A549 (cell line): ENCODE data around the gene DET1. TPM values are rescaled to one million over a fixed set of nuclear protein-coding genes. Genes with fewer than 3 reads are reported as not detected.

Experiments
- ATAC-seq, 2 experiments: fragments of 200-7000 bp in 1 of 2; fragments of >200 bp in 1 of 2; cut with Nextera tagmentation in 1 of 2; cut with Tn5 transposase in 1 of 2; 3 replicates each; pipeline versions ENCODE4 v1.8.0 to v1.9.1; 2018 to 2020; ENCODE audit warnings: mild to moderate bottlenecking in 1 of 2, moderate library complexity in 1 of 2
- CTCF ChIA-PET: fragments of 300-600 bp; sonication (Branson Sonifier 250); formaldehyde crosslinking; extraction: SDS; loops from one replicate; lab custom pipeline; 2021; ENCODE audit warnings: antibody characterized with exemption, inconsistent platforms; lab: Yijun Ruan, JAX
- POLR2A ChIA-PET: fragments of 350-600 bp; formaldehyde crosslinking; extraction: SDS; loops from one replicate; lab custom pipeline; 2021; ENCODE audit warnings: antibody characterized with exemption, inconsistent platforms; lab: Yijun Ruan, JAX
- DNase-seq, 2 experiments: peaks; one replicate each; pipeline versions ENCODE4 v3.0.0 to v3.0.0-alpha.2; 2011 to 2016; ENCODE audit warnings: low read depth in 1 of 2, low spot score in 1 of 2
- FAIRE-seq: peaks from 2 replicates; lab custom pipeline; 2011; peaks lifted over from hg19 to GRCh38; lab: Jason Lieb, UNC
- H3K27ac ChIP-seq, 2 experiments: fragments of >200 bp; sonication (Bioruptor Twin); formaldehyde crosslinking; 3 replicates each; pipeline ENCODE4 v1.5.1; 2016 to 2017
- H3K4me1 ChIP-seq: fragments of >200 bp; sonication (Bioruptor Twin); formaldehyde crosslinking; 3 replicates; pipeline ENCODE4 v1.6.1; 2016
- H3K4me2 ChIP-seq: fragments of >200 bp; sonication (Bioruptor Twin); formaldehyde crosslinking; 3 replicates; pipeline ENCODE4 v1.6.1; 2016
- H3K4me3 ChIP-seq: fragments of >200 bp; sonication (Bioruptor Twin); formaldehyde crosslinking; 3 replicates; pipeline ENCODE4 v1.5.1; 2016
- H3K9me3 ChIP-seq: fragments of >200 bp; sonication (Bioruptor Twin); formaldehyde crosslinking; 3 replicates; pipeline ENCODE4 v1.6.1; 2016
- BHLHE40 ChIP-seq: IDR thresholded peaks from 2 replicates; pipeline ENCODE4 v1.6.1; 2012; ENCODE audit warnings: low read depth, low read length, inconsistent platforms
- CBX2 ChIP-seq: fragments of 200-600 bp; sonication (generic); IDR thresholded peaks from 2 replicates; pipeline ENCODE4 v1.6.1; 2016; ENCODE audit warnings: low read depth, mild to moderate bottlenecking, borderline replicate concordance
- CBX8 ChIP-seq: fragments of 200-600 bp; sonication (generic); IDR thresholded peaks from 2 replicates; pipeline ENCODE4 v1.6.1; 2016
- CEBPB ChIP-seq, 2 experiments: fragments of >200 bp in 1 of 2; sonication (Bioruptor Twin) in 1 of 2; formaldehyde crosslinking in 1 of 2; IDR thresholded peaks; 2 replicates each; pipeline ENCODE4 v1.6.1; 2012 to 2016
- CHD2 ChIP-seq: fragments of 150-350 bp; IDR thresholded peaks from 2 replicates; pipeline ENCODE4 v1.6.1; 2014; ENCODE audit warnings: low read length; ENCODE audit not compliant: partially characterized antibody
- CHD4 ChIP-seq: fragments of 200-600 bp; sonication (generic); IDR thresholded peaks from 2 replicates; pipeline ENCODE4 v1.6.1; 2016; ENCODE audit warnings: antibody characterized with exemption, mild to moderate bottlenecking, borderline replicate concordance
- GATA3 ChIP-seq: IDR thresholded peaks from 2 replicates; pipeline ENCODE4 v1.6.1; 2012; ENCODE audit warnings: borderline replicate concordance
- HDAC2 ChIP-seq: fragments of 200-600 bp; sonication (generic); IDR thresholded peaks from 2 replicates; pipeline ENCODE4 v1.6.1; 2016
- JUN ChIP-seq, 2 experiments: fragments of >200 bp; sonication (Bioruptor Twin); formaldehyde crosslinking; IDR thresholded peaks; 2 replicates in 1 of 2; 3 replicates in 1 of 2; pipeline ENCODE4 v1.6.1; 2016 to 2017
- NR3C1 ChIP-seq: fragments of >200 bp; sonication (Bioruptor Twin); formaldehyde crosslinking; IDR thresholded peaks from 3 replicates; pipeline ENCODE4 v1.6.1; 2017
- POLR2A ChIP-seq: IDR thresholded peaks from 2 replicates; pipeline ENCODE4 v1.6.1; 2012; ENCODE audit warnings: mild to moderate bottlenecking, low read length
- POLR2AphosphoS2 ChIP-seq: conservative IDR thresholded peaks from 2 replicates; pipeline ENCODE4 v1.6.1; 2012; ENCODE audit warnings: low read length, improper control_type of control experiment, inconsistent platforms
- RARB ChIP-seq: fragments of 250-450 bp; sonication (Bioruptor Pico); IDR thresholded peaks from 2 replicates; pipeline ENCODE4 v1.8.0; 2021; ENCODE audit warnings: mild to moderate bottlenecking, moderate library complexity
- SREBF2 ChIP-seq: fragments of 450-650 bp; IDR thresholded peaks from 2 replicates; pipeline ENCODE4 v1.6.1; 2014; ENCODE audit warnings: mild to moderate bottlenecking, moderate library complexity
- WGBS: methylation state at CpG from one replicate; pipeline ENCODE4 v1.1.6; 2017; ENCODE audit errors: missing lambda C conversion rate; 5-methylcytosine and 5-hydroxymethylcytosine counted together
- polyA plus RNA-seq, 4 experiments: library from polyadenylated mRNA; depleted of rRNA in 3 of 4; stranded (reverse); fragments of >200 nt; fragmentation: RNase III in 1 of 4; extraction: RNeasy Plus Mini Kit Qiagen cat#74134 plus additional on column Dnase treatment in 1 of 4; gene quantifications; 2 replicates in 3 of 4; 3 replicates in 1 of 4; pipeline ENCODE4 v1.2.3, GENCODE V29; 2011 to 2017
- small RNA-seq, 6 experiments: library from RNA; depleted of rRNA; stranded (forward); fragments of <200 nt; gene quantifications; one replicate each; pipeline ENCODE3, GENCODE V24; 2012
- TF ChIP-seq, protein P1 (sequence below): IDR thresholded peaks from 2 replicates; pipeline ENCODE4 v1.6.1; 2012; ENCODE audit warnings: low read depth, borderline replicate concordance
- TF ChIP-seq, protein P2 (sequence below): fragments of >200 bp; sonication (Bioruptor Twin); formaldehyde crosslinking; IDR thresholded peaks from 2 replicates; pipeline ENCODE4 v1.6.1; 2016

DET1 gene
- polyA plus RNA-seq, 2 of the 4 experiments (the other 2 are of a cell fraction) = 3.9 to 12.4 TPM

DNA sequence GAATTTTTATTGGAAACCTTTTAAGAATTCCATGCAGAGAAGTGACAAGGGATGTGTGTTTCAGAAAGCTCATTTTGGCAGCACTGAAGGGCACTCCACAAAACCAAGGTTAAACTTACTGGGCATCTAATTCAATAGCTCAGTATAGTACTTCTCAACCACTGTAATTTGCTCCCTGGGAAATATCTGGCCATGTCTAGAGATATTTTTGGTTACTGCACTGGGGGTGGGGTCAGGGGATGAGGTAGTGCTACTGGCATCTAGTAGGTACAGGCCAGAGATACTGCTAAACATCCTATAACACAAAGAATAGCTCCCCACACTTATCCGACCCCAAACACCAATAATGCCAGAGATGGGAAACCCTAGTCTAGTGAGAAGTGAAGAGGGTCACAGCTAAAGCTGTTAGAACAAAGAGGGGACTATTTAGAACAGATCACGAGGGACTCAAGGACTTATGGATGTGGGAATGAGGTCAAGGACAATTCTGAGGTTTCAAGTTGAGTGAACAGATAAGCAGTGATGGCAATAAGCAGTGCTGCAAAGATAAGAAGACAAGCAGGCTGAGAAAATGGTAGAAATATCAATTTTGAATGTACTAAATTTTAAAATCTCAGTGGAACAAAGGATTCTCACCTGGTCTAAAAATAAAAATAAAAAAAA lies 82.5 kb downstream of the DET1 start:
- CTCF ChIA-PET = interaction anchor here (0.8 to 3.6 kb wide), 8 partner anchors 9 to 219 kb away, joined by 3 to 32 read pairs (median 4); no protein-coding TSS in a partner anchor
- WGBS = 69% methylated on average over 2 of the region's 2 CpGs

More for the DNA sequence above, 82.5 kb downstream of the DET1 start:
- peaks cover 18% of the 10 kb centered on the region for H3K4me1 ChIP-seq
- H3K4me3 ChIP-seq = no peak overlapping the region
- H3K27ac ChIP-seq = no peak overlapping the region
- no peaks in the 10 kb centered on the region for H3K9me3 ChIP-seq
- TF ChIP-seq NR3C1 (no peak), POLR2A (no peak), RARB (CRISPR knock-in tag) (no peak), GATA3 (no peak), CEBPB (IDR thresholded peaks at IDR 0.05) (no peak), CBX2 (no peak), CHD4 (no peak), JUN (IDR thresholded peaks at IDR 0.05) (no peak), POLR2AphosphoS2 (no peak), HDAC2 (no peak), SREBF2 (no peak), BHLHE40 (no peak), CBX8 (no peak), CHD2 (no peak)
- TF ChIP-seq, protein P1, sequence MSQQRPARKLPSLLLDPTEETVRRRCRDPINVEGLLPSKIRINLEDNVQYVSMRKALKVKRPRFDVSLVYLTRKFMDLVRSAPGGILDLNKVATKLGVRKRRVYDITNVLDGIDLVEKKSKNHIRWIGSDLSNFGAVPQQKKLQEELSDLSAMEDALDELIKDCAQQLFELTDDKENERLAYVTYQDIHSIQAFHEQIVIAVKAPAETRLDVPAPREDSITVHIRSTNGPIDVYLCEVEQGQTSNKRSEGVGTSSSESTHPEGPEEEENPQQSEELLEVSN = no peak
- TF ChIP-seq, protein P2, sequence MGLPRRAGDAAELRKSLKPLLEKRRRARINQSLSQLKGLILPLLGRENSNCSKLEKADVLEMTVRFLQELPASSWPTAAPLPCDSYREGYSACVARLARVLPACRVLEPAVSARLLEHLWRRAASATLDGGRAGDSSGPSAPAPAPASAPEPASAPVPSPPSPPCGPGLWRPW = no peak
- no peak for ATAC-seq
- FAIRE-seq = no peak
- DNase-seq = no peak
- POLR2A ChIA-PET = no interaction called here
- no peak overlapping the region for H3K4me2 ChIP-seq

Small RNA genes lying within 50 kb of the gene (small RNA-seq; reads per million reads assigned to genes)
- 0 reads per million in 6 experiments for gene AC013489.2

Other genes with a start within 250 kb of the DET1 start
- 66.9 and 76.1 TPM in 2 replicates for gene MRPL46, start 79.3 kb downstream of the DET1 start, polyA plus RNA-seq (2011; rRNA removed)
- 54.9 to 61.1 TPM (median 57.7 TPM) in 3 replicates for gene MRPL46, start 79.3 kb downstream of the DET1 start, polyA plus RNA-seq (2017; fragmentation: RNase III; extraction: RNeasy Plus Mini Kit Qiagen cat#74134 plus additional on column Dnase treatment)
- gene MRPS11, start 79.0 kb downstream of the DET1 start, polyA plus RNA-seq (2011; rRNA removed) = 99.0 and 102 TPM in 2 replicates
- 122 to 129 TPM (median 123 TPM) in 3 replicates for gene MRPS11, start 79.0 kb downstream of the DET1 start, polyA plus RNA-seq (2017; fragmentation: RNase III; extraction: RNeasy Plus Mini Kit Qiagen cat#74134 plus additional on column Dnase treatment)
- gene AEN, start 74.7 kb upstream of the DET1 start, polyA plus RNA-seq (2011; rRNA removed) = 74.9 and 81.7 TPM in 2 replicates
- gene AEN, start 74.7 kb upstream of the DET1 start, polyA plus RNA-seq (2017; fragmentation: RNase III; extraction: RNeasy Plus Mini Kit Qiagen cat#74134 plus additional on column Dnase treatment) = 57.2 to 65.5 TPM (median 62.9 TPM) in 3 replicates
- gene ISG20, start 92.3 kb upstream of the DET1 start, polyA plus RNA-seq (2011; rRNA removed) = 47.4 and 65.8 TPM in 2 replicates
- gene ISG20, start 92.3 kb upstream of the DET1 start, polyA plus RNA-seq (2017; fragmentation: RNase III; extraction: RNeasy Plus Mini Kit Qiagen cat#74134 plus additional on column Dnase treatment) = 6.1 to 10.5 TPM (median 7.2 TPM) in 3 replicates